GM23248 (cell line): ENCODE data around the gene OR8B2. TPM values are rescaled to one million over a fixed set of nuclear protein-coding genes. Genes with fewer than 3 reads are reported as not detected.
"Not testable (repeated sequence)": the region's sequence is repeated elsewhere in the genome, so short reads cannot be mapped to it uniquely, and the experiment has no call there.

Experiments used
- DNase-seq: peaks from one replicate; pipeline ENCODE4 v3.0.0-alpha.2; 2015
- H2AFZ ChIP-seq: fragments of 200-600 bp; sonication (generic); 2 replicates; pipeline ENCODE4 v1.6.1; 2016; ENCODE audit warnings: antibody characterized with exemption
- H3F3A ChIP-seq: fragments of 200-600 bp; sonication (generic); 2 replicates; pipeline ENCODE4 v1.6.1; 2016; ENCODE audit warnings: mild to moderate bottlenecking, antibody characterized with exemption, mixed run types; ENCODE audit not compliant: insufficient read depth
- H3K27ac ChIP-seq: fragments of 200-600 bp; sonication (generic); 2 replicates; pipeline ENCODE4 v1.5.1; 2016; ENCODE audit warnings: mild to moderate bottlenecking
- H3K27me3 ChIP-seq: fragments of 200-600 bp; sonication (generic); replicated peaks from 2 replicates; pipeline ENCODE4 v1.6.1; 2016; ENCODE audit warnings: mild to moderate bottlenecking; ENCODE audit not compliant: insufficient read depth
- H3K36me3 ChIP-seq: fragments of 200-600 bp; sonication (generic); 2 replicates; pipeline ENCODE4 v1.6.1; 2016; ENCODE audit warnings: low read depth, mild to moderate bottlenecking
- H3K4me1 ChIP-seq: fragments of 200-600 bp; sonication (generic); 2 replicates; pipeline ENCODE4 v1.6.1; 2016; ENCODE audit warnings: mild to moderate bottlenecking; ENCODE audit not compliant: insufficient read depth
- H3K4me2 ChIP-seq: fragments of 200-600 bp; sonication (generic); one replicate; pipeline ENCODE4 v1.6.1; 2016; ENCODE audit warnings: mild to moderate bottlenecking; ENCODE audit not compliant: unreplicated experiment
- H3K4me3 ChIP-seq: fragments of 200-600 bp; sonication (generic); 2 replicates; pipeline ENCODE4 v1.5.1; 2016; ENCODE audit warnings: mild to moderate bottlenecking
- H3K79me2 ChIP-seq: fragments of 200-600 bp; sonication (generic); 2 replicates; pipeline ENCODE4 v1.6.1; 2016; ENCODE audit warnings: mild to moderate bottlenecking; ENCODE audit not compliant: insufficient read depth
- H3K9ac ChIP-seq: fragments of 200-600 bp; sonication (generic); 2 replicates; pipeline ENCODE4 v1.6.1; 2016; ENCODE audit warnings: mild to moderate bottlenecking
- H3K9me2 ChIP-seq: fragments of 200-600 bp; sonication (generic); 2 replicates; pipeline ENCODE4 v1.6.1; 2016; ENCODE audit warnings: mixed run types, mild to moderate bottlenecking, moderate library complexity; ENCODE audit not compliant: insufficient read depth
- H3K9me3 ChIP-seq: fragments of 200-600 bp; sonication (generic); one replicate; pipeline ENCODE4 v1.6.1; 2017; ENCODE audit warnings: low read depth
- H4K20me1 ChIP-seq: fragments of 200-600 bp; sonication (generic); 2 replicates; pipeline ENCODE4 v1.6.0; 2016; ENCODE audit not compliant: insufficient read depth
- EZH2 ChIP-seq: fragments of 200-600 bp; sonication (generic); IDR thresholded peaks from 2 replicates; pipeline ENCODE4 v1.6.1; 2018; ENCODE audit warnings: antibody characterized with exemption, mild to moderate bottlenecking; ENCODE audit not compliant: insufficient read depth, poor library complexity, severe bottlenecking
- EZH2phosphoT487 ChIP-seq: fragments of 200-600 bp; sonication (generic); IDR thresholded peaks from 2 replicates; pipeline ENCODE4 v1.6.1; 2018; ENCODE audit warnings: antibody characterized with exemption, moderate library complexity, mild to moderate bottlenecking, low read depth; ENCODE audit not compliant: insufficient read depth
- WGBS, 2 experiments: methylation state at CpG; one replicate each; pipeline ENCODE4 v1.1.6; 2015 to 2017; ENCODE audit warnings: low lambda C conversion rate in 2 of 2, low coverage in 1 of 2; ENCODE audit errors: missing lambda C conversion rate in 2 of 2; 5-methylcytosine and 5-hydroxymethylcytosine counted together
- in situ Hi-C: fragments of 300-500 bp; cut with MboI; formaldehyde crosslinking; loops from 2 replicates; pipeline ENCODE4 v1.15.0; 2020
- polyA plus RNA-seq: library from polyadenylated mRNA; unstranded; fragments of >200 nt; fragmentation: Nextera tagmentation; extraction: Ambion mirVana; gene quantifications from 2 replicates; pipeline ENCODE4 v1.2.1, GENCODE V29; 2016
- total RNA-seq: library from RNA; depleted of rRNA; stranded (reverse); fragments of >200 nt; shearing (Covaris generic); gene quantifications from 2 replicates; pipeline ENCODE4 v1.2.3, GENCODE V29; 2014

OR8B2 gene
- total and polyA plus RNA-seq, 2 experiments from 2014 or later = not detected

GRCh38 chr11:124402326-124402922 lies 18.1 kb upstream of the OR8B2 start:
- TF ChIP-seq EZH2phosphoT487 = no peak
- TF ChIP-seq EZH2 = no peak
- Histone ChIP-seq H3K4me2 (no peak overlapping the region), H3K36me3 (no peaks in the 10 kb centered on the region), H4K20me1 (no peaks in the 10 kb centered on the region), H3K9me2 (no peaks in the 10 kb centered on the region), H3K4me3 (no peak overlapping the region), H3K79me2 (no peaks in the 10 kb centered on the region), H3K27ac (no peak overlapping the region), H3F3A (no peaks in the 10 kb centered on the region), H2AFZ (no peak overlapping the region), H3K27me3 (0 out of 2 replicates have a peak, but pooled peaks cover 14% of the 10 kb centered on the region), H3K9ac (no peak overlapping the region), H3K4me1 (no peaks in the 10 kb centered on the region), H3K9me3 (no peaks in the 10 kb centered on the region)
- DNase-seq = peak; percentile 93
- in situ Hi-C loops = loop anchor here (25.0 kb wide), 1 partner anchor 460 kb away; the partner anchor contains the start of gene ROBO3
- WGBS, 2 experiments = 28 to 32% methylated on average over 8 of the region's 8 CpGs

GRCh38 chr11:124398924-124399323 lies 14.6 kb upstream of the OR8B2 start, which contains the start of gene OR8B3:
TSS of gene OR8B3 (minus strand) at chr11:124399024. CDS start at chr11:124397351, 1,673 bp downstream.
- no peak within 1 kb of the TSS for H3K9ac ChIP-seq
- in situ Hi-C loops = no loop called here
- no peaks in the 10 kb centered on the region for H3K9me3 ChIP-seq
- no peaks in the 10 kb centered on the region for H4K20me1 ChIP-seq
- no peaks in the 10 kb centered on the region for H3F3A ChIP-seq
- H3K9me2 ChIP-seq = no peaks in the 10 kb centered on the region
- TF ChIP-seq EZH2phosphoT487 = no peak
- TF ChIP-seq EZH2 = no peak
- H3K4me3 ChIP-seq = no peak within 1 kb of the TSS
- no peaks in the 10 kb centered on the region for H3K27me3 ChIP-seq
- H3K4me1 ChIP-seq = no peaks in the 10 kb centered on the region
- H3K36me3 ChIP-seq = no peaks in the 10 kb centered on the region
- DNase-seq = no peak
- H3K4me2 ChIP-seq = no peak within 1 kb of the TSS
- no peaks in the 10 kb centered on the region for H3K79me2 ChIP-seq
- no peak within 1 kb of the TSS for H3K27ac ChIP-seq
- no peak within 1 kb of the TSS for H2AFZ ChIP-seq

DNA sequence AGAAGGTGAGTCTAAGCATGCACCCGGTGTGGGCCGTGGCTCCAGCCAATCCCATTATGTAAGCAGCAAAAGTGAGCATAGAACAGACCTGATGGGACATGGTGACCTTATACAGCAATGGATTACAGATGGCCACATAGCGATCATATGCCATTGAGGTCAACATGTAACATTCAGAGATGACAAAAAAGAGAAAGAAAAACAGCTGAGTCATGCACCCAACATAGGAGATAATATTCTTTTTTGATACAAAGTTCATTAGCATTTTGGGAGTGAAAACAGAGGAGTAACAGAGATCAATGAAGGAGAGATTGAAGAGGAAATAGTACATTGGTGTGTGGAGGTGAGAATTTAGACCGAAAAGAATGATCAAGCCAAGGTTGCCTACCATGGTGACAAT lies 12.5 kb upstream of the OR8B2 start:
- H3K4me3 ChIP-seq, H3K27me3 ChIP-seq, DNase-seq, H4K20me1 ChIP-seq, H3K27ac ChIP-seq, H3K9me2 ChIP-seq, in situ Hi-C loops, H2AFZ ChIP-seq, H3K36me3 ChIP-seq, H3K9me3 ChIP-seq, H3K4me1 ChIP-seq, H3F3A ChIP-seq, H3K9ac ChIP-seq, H3K79me2 ChIP-seq, H3K4me2 ChIP-seq: not testable (repeated sequence)
- 66 to 74% methylated on average over 2 of the region's 4 CpGs for WGBS, 2 experiments

- no peaks in the 10 kb centered on the region for H3K27me3 ChIP-seq
- H3K9me3 ChIP-seq = no peaks in the 10 kb centered on the region
- H2AFZ ChIP-seq = no peak overlapping the region
- no peaks in the 10 kb centered on the region for H3K79me2 ChIP-seq
- H3K4me2 ChIP-seq = no peak overlapping the region
- no peak for TF ChIP-seq EZH2
- no peak for TF ChIP-seq EZH2phosphoT487
- DNase-seq = peak; percentile 53
- H3K4me3 ChIP-seq = no peak overlapping the region
- no peak overlapping the region for H3K27ac ChIP-seq
- H3K36me3 ChIP-seq = no peaks in the 10 kb centered on the region
- H3K4me1 ChIP-seq = no peaks in the 10 kb centered on the region
- in situ Hi-C loops = no loop called here
- WGBS, 2 experiments = 38 to 56% methylated on average over 3 of the region's 3 CpGs
- no peak overlapping the region for H3K9ac ChIP-seq
- no peaks in the 10 kb centered on the region for H3K9me2 ChIP-seq
- H4K20me1 ChIP-seq = no peaks in the 10 kb centered on the region
- H3F3A ChIP-seq = no peaks in the 10 kb centered on the region
Observed at GRCh38 chr11:124394408-124394807, 10.1 kb upstream of the OR8B2 start.

DNA sequence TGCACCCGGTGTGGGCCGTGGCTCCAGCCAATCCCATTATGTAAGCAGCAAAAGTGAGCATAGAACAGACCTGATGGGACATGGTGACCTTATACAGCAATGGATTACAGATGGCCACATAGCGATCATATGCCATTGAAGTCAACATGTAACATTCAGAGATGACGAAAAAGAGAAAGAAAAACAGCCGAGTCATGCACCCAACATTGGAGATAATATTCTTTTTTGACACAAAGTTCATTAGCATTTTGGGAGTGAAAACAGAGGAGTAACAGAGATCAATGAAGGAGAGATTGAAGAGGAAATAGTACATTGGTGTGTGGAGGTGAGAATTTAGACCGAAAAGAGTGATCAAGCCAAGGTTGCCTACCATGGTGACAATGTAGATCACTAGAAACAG lies 1.4 kb downstream of the OR8B2 start:
- in situ Hi-C loops, H3K79me2 ChIP-seq, DNase-seq, H3K4me3 ChIP-seq, H3K4me1 ChIP-seq, H3K27me3 ChIP-seq, H3K9me3 ChIP-seq, H2AFZ ChIP-seq, H4K20me1 ChIP-seq, H3K9ac ChIP-seq, H3F3A ChIP-seq, H3K9me2 ChIP-seq, H3K36me3 ChIP-seq, H3K27ac ChIP-seq, H3K4me2 ChIP-seq: not testable (repeated sequence)
- 32 to 34% methylated on average over 4 to 5 of the region's 6 CpGs for WGBS, 2 experiments
